Measurements from ENCODE around the gene SEC23B. TPM values are rescaled to one million over a fixed set of nuclear protein-coding genes. Genes with fewer than 3 reads are reported as not detected.
"Not testable (repeated sequence)": the region's sequence is repeated elsewhere in the genome, so short reads cannot be mapped to it uniquely, and the experiment has no call there.

The SEC23B gene
- 37.5 TPM for polyA plus RNA-seq (2013, experiment 1 of 2; ENCODE audit: insufficient read length)
- polyA plus RNA-seq (2013, experiment 2 of 2; ENCODE audit: insufficient read length), result 38.3 TPM

- DNase-seq, result peak; percentile 96
Observed at GRCh38 chr20:18507218-18508191, at the start of gene SEC23B. TSS of gene SEC23B (plus strand) at chr20:18507940. CDS start at chr20:18510836, 2,896 bp downstream.

- no peak for DNase-seq
Observed at GRCh38 chr20:18465536-18466200, 42.1 kb upstream of the SEC23B start.

GRCh38 chr20:18466574-18466893 is 41.2 kb upstream of the SEC23B start:
- no peak for DNase-seq

- DNase-seq, result peak; percentile 97
Observed at GRCh38 chr20:18466894-18467730, 40.6 kb upstream of the SEC23B start, which contains the start of the genes DZANK1 and POLR3F. TSS of gene DZANK1 (minus strand) at chr20:18467030. CDS start at chr20:18465358, 1,672 bp downstream. TSS of gene POLR3F (plus strand) at chr20:18467390. CDS start at chr20:18467507, 117 bp downstream.

- DNase-seq, result no peak
Observed at GRCh38 chr20:18477218-18477617, 30.5 kb upstream of the SEC23B start.

GRCh38 chr20:18477821-18478220 is 29.9 kb upstream of the SEC23B start:
- DNase-seq, result no peak

- no peak for DNase-seq
Observed at GRCh38 chr20:18481596-18481995, 26.1 kb upstream of the SEC23B start.

- no peak for DNase-seq
Observed at GRCh38 chr20:18488301-18488700, 19.4 kb upstream of the SEC23B start.

GRCh38 chr20:18496042-18496441 is 11.7 kb upstream of the SEC23B start:
- DNase-seq, result no peak

- peak; percentile 83 for DNase-seq
Observed at GRCh38 chr20:18496740-18497592, 10.8 kb upstream of the SEC23B start, which contains the start of gene RBBP9. TSS of gene RBBP9 (minus strand) at chr20:18497225. CDS start at chr20:18497167, 58 bp downstream.

- DNase-seq, result no peak
Observed at GRCh38 chr20:18497603-18498002, 10.1 kb upstream of the SEC23B start.

- DNase-seq, result not testable (repeated sequence)
Observed at GRCh38 chr20:18501672-18502071, 6.1 kb upstream of the SEC23B start.

- DNase-seq, result peak; percentile 29
Observed at GRCh38 chr20:18504479-18505060, 3.2 kb upstream of the SEC23B start.

GRCh38 chr20:18506744-18507143 is 996 bp upstream of the SEC23B start:
- DNase-seq, result no peak

- DNase-seq, result no peak
Observed at GRCh38 chr20:18511571-18511970, 3.8 kb downstream of the SEC23B start.

- DNase-seq, result no peak
Observed at GRCh38 chr20:18513208-18513607, 5.5 kb downstream of the SEC23B start.

GRCh38 chr20:18514127-18514526 is 6.4 kb downstream of the SEC23B start:
- no peak for DNase-seq

GRCh38 chr20:18515973-18516372 is 8.2 kb downstream of the SEC23B start:
- DNase-seq, result no peak

- peak; percentile 22 for DNase-seq
Observed at GRCh38 chr20:18522066-18522465, 14.3 kb downstream of the SEC23B start.

GRCh38 chr20:18523066-18523465 is 15.3 kb downstream of the SEC23B start:
- DNase-seq, result no peak

GRCh38 chr20:18524646-18525045 is 16.9 kb downstream of the SEC23B start:
- DNase-seq, result peak; percentile 48

Measured in fibroblast of skin of scalp (primary cell).